ENCODE data around the gene DIDO1.

Gene DIDO1

DNA sequence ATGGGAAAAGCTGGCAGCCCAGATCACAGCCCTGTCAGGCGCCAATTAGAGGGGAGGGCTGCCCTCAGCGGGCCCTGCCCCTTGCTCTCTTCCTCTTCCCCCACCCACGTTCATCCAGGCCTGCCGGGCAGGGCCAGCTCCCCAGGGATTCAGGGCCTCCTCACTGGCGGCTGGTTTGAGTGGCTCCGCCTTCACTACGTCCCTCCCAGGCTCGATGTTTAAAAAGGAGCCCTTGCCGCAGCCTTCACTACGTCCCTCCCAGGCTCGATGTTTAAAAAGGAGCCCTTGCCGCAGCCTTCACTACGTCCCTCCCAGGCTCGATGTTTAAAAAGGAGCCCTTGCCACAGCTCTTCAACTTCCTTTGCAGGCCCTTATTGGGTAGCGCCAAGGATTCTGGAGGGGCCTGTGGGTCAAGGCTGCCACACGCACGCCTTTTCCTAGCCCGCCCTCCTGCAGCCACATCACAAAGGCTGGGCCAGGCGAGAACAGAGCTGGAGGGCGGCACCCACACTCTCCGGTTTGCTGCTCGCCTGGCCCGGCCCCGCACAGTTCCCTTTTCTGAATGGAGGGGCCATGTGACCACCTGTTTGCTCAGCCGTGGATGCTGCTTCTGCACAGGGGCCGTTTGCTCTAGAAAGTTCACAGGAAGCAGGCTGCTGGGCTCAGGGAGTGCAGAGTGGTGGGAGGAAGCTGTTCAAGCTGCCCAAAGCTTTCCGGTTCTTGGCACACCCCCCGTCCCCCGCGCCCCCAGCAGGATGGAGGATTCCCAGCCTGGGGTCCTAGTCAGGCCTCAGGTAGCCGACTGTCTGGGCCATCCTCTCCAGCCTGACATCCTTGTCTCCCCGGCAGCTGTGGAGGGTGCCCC lies 27.8 kb upstream of the DIDO1 start:
- H3K27ac ChIP-seq (ENCODE audit: low read depth, low read length) = peak overlapping the region; percentile 67; the same call in 1 of the 2 replicates
- H3K9me3 ChIP-seq (ENCODE audit: insufficient read depth, low read depth, low read length) = no peaks in the 10 kb centered on the region
- H3K9ac ChIP-seq (ENCODE audit: low read depth, low read length) = peak overlapping the region; percentile 12; the same call in 1 of the 2 replicates
- WGBS = 14% methylated on average over 32 of the region's 32 CpGs
- H3K4me1 ChIP-seq (ENCODE audit: insufficient read depth, low read length) = peaks cover 8% of the 10 kb centered on the region
- H3K36me3 ChIP-seq (ENCODE audit: insufficient read depth, low read length) = peaks cover 21% of the 10 kb centered on the region
- H3K27me3 ChIP-seq (ENCODE audit: insufficient read depth, low read length) = no peaks in the 10 kb centered on the region
- H3K4me3 ChIP-seq (ENCODE audit: low read length) = peak overlapping the region; percentile 53

GRCh38 chr20:62952968-62953838 lies 26.9 kb upstream of the DIDO1 start:
- Histone ChIP-seq H3K4me1 (ENCODE audit: insufficient read depth, low read length) (peaks cover 8% of the 10 kb centered on the region), H3K9me3 (ENCODE audit: insufficient read depth, low read depth, low read length) (no peaks in the 10 kb centered on the region), H3K27me3 (ENCODE audit: insufficient read depth, low read length) (no peaks in the 10 kb centered on the region), H3K9ac (ENCODE audit: low read depth, low read length) (peak overlapping the region; percentile 31; the same call in 1 of the 2 replicates), H3K36me3 (ENCODE audit: insufficient read depth, low read length) (peaks cover 30% of the 10 kb centered on the region), H3K4me3 (ENCODE audit: low read length) (peak overlapping the region; percentile 53), H3K27ac (ENCODE audit: low read depth, low read length) (peak overlapping the region; percentile 48; the same call in 1 of the 2 replicates)
- WGBS = 65% methylated on average over 19 of the region's 19 CpGs

- H3K4me3 ChIP-seq (ENCODE audit: low read length) = peak within 1 kb of the TSS; percentile 53
Measured at GRCh38 chr20:62952373-62952967, 26.2 kb upstream of the DIDO1 start, which contains the start of gene SLC17A9. SLC17A9 (plus strand) TSS chr20:62952709; CDS start chr20:62952831, 122 bp downstream.

GRCh38 chr20:62951896-62952372 lies 25.6 kb upstream of the DIDO1 start:
- H3K9ac ChIP-seq (ENCODE audit: low read depth, low read length) = peak overlapping the region; percentile 55
- peak overlapping the region; percentile 53 for H3K4me3 ChIP-seq (ENCODE audit: low read length)
- WGBS = 89% methylated on average over 8 of the region's 8 CpGs
- H3K27me3 ChIP-seq (ENCODE audit: insufficient read depth, low read length) = no peaks in the 10 kb centered on the region
- H3K36me3 ChIP-seq (ENCODE audit: insufficient read depth, low read length) = peaks cover 34% of the 10 kb centered on the region
- peaks cover 8% of the 10 kb centered on the region for H3K4me1 ChIP-seq (ENCODE audit: insufficient read depth, low read length)
- no peaks in the 10 kb centered on the region for H3K9me3 ChIP-seq (ENCODE audit: insufficient read depth, low read depth, low read length)
- H3K27ac ChIP-seq (ENCODE audit: low read depth, low read length) = no peak overlapping the region

More at GRCh38 chr20:62952373-62952967, 26.2 kb upstream of the DIDO1 start, which contains the start of gene SLC17A9:
- Histone ChIP-seq H3K27me3 (ENCODE audit: insufficient read depth, low read length) (no peaks in the 10 kb centered on the region), H3K4me1 (ENCODE audit: insufficient read depth, low read length) (peaks cover 8% of the 10 kb centered on the region), H3K27ac (ENCODE audit: low read depth, low read length) (peak within 1 kb of the TSS; percentile 48; the same call in 1 of the 2 replicates), H3K9me3 (ENCODE audit: insufficient read depth, low read depth, low read length) (no peaks in the 10 kb centered on the region), H3K9ac (ENCODE audit: low read depth, low read length) (peak within 1 kb of the TSS; percentile 55), H3K36me3 (ENCODE audit: insufficient read depth, low read length) (peaks cover 32% of the 10 kb centered on the region)
- WGBS = 17% methylated on average over 36 of the region's 37 CpGs

- H3K9me3 ChIP-seq (ENCODE audit: insufficient read depth, low read depth, low read length) = no peaks in the 10 kb centered on the region
- H3K27me3 ChIP-seq (ENCODE audit: insufficient read depth, low read length) = no peaks in the 10 kb centered on the region
- H3K4me1 ChIP-seq (ENCODE audit: insufficient read depth, low read length) = peaks cover 8% of the 10 kb centered on the region
- H3K27ac ChIP-seq (ENCODE audit: low read depth, low read length) = no peak overlapping the region
- peaks cover 40% of the 10 kb centered on the region for H3K36me3 ChIP-seq (ENCODE audit: insufficient read depth, low read length)
- no peak overlapping the region for H3K9ac ChIP-seq (ENCODE audit: low read depth, low read length)
- 89% methylated on average over 11 of the region's 11 CpGs for WGBS
- H3K4me3 ChIP-seq (ENCODE audit: low read length) = no peak overlapping the region
Measured at GRCh38 chr20:62951143-62951895, 25.0 kb upstream of the DIDO1 start.

GRCh38 chr20:62950741-62951140 lies 24.4 kb upstream of the DIDO1 start:
- no peaks in the 10 kb centered on the region for H3K27me3 ChIP-seq (ENCODE audit: insufficient read depth, low read length)
- 97% methylated on average over 8 of the region's 8 CpGs for WGBS
- no peaks in the 10 kb centered on the region for H3K9me3 ChIP-seq (ENCODE audit: insufficient read depth, low read depth, low read length)
- H3K36me3 ChIP-seq (ENCODE audit: insufficient read depth, low read length) = peaks cover 46% of the 10 kb centered on the region
- peaks cover 8% of the 10 kb centered on the region for H3K4me1 ChIP-seq (ENCODE audit: insufficient read depth, low read length)
- H3K27ac ChIP-seq (ENCODE audit: low read depth, low read length) = no peak overlapping the region
- H3K9ac ChIP-seq (ENCODE audit: low read depth, low read length) = no peak overlapping the region
- no peak overlapping the region for H3K4me3 ChIP-seq (ENCODE audit: low read length)

DNA sequence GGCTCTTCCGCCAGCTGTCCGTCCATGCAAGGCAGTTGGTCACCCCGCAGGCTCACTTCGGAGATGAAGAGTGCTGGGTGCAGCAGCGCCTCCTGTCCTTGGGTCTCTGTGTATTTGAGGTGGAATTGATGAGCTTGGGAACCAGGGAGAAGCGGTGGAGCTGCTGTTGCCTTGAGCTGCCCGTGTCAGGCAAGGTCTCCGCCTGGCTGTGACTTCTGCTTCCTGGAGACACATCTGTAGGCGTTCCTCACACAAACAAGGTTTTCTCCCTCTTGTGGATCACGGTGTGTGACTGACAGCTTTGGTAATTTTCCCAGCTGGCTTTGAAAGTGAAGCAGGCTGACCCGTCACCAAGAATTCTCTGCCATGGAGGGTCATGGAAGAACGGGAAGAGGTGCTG lies 23.7 kb upstream of the DIDO1 start:
- no peak overlapping the region for H3K9ac ChIP-seq (ENCODE audit: low read depth, low read length)
- no peak overlapping the region for H3K4me3 ChIP-seq (ENCODE audit: low read length)
- no peaks in the 10 kb centered on the region for H3K27me3 ChIP-seq (ENCODE audit: insufficient read depth, low read length)
- 93% methylated on average over 12 of the region's 12 CpGs for WGBS
- peaks cover 8% of the 10 kb centered on the region for H3K4me1 ChIP-seq (ENCODE audit: insufficient read depth, low read length)
- H3K27ac ChIP-seq (ENCODE audit: low read depth, low read length) = no peak overlapping the region
- no peaks in the 10 kb centered on the region for H3K9me3 ChIP-seq (ENCODE audit: insufficient read depth, low read depth, low read length)
- peaks cover 54% of the 10 kb centered on the region for H3K36me3 ChIP-seq (ENCODE audit: insufficient read depth, low read length)

- H3K4me3 ChIP-seq (ENCODE audit: low read length) = no peak overlapping the region
- H3K4me1 ChIP-seq (ENCODE audit: insufficient read depth, low read length) = peaks cover 8% of the 10 kb centered on the region
- no peak overlapping the region for H3K9ac ChIP-seq (ENCODE audit: low read depth, low read length)
- 94% methylated on average over 6 of the region's 6 CpGs for WGBS
- H3K36me3 ChIP-seq (ENCODE audit: insufficient read depth, low read length) = peaks cover 61% of the 10 kb centered on the region
- no peak overlapping the region for H3K27ac ChIP-seq (ENCODE audit: low read depth, low read length)
- H3K27me3 ChIP-seq (ENCODE audit: insufficient read depth, low read length) = no peaks in the 10 kb centered on the region
- no peaks in the 10 kb centered on the region for H3K9me3 ChIP-seq (ENCODE audit: insufficient read depth, low read depth, low read length)
Measured at GRCh38 chr20:62949153-62949821, 23.0 kb upstream of the DIDO1 start.

DNA sequence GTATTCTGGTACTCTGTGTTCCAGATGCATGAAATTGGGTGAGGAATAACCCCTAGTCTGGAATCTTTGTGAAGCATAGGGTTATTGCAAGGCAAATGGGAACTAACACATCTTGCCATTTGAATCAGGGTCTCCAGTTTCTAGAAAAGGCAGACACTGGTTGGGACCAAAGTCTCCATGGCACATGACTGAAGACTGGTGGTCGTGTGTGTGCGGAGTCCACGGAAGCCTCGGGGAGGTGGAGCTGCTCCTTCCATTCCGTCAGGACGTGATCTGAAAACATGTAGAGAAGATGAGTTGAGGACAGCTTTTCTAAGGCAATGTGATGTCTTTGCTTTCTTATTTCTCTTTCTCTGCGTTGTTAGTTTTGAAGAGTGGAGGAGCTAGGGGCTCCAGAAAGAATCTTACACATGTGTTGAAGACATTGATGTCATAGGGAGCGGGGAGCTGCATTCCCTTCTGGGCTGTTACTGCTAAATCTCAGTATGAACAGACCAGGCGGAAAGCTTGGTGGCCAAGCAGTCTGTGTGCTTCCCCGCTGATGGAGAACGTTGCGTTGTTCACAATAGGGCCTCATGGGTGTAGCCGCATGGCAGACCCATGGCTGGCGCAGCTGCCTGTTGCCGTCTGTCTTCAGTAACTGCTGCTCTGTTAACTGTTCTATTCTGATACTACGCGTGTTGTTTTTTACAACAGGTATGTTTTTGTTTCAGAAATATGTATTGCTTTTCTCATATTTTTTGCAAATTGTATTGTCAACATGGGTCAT lies 21.4 kb upstream of the DIDO1 start:
- H3K9ac ChIP-seq (ENCODE audit: low read depth, low read length) = no peak overlapping the region
- peaks cover 76% of the 10 kb centered on the region for H3K36me3 ChIP-seq (ENCODE audit: insufficient read depth, low read length)
- no peak overlapping the region for H3K27ac ChIP-seq (ENCODE audit: low read depth, low read length)
- no peaks in the 10 kb centered on the region for H3K9me3 ChIP-seq (ENCODE audit: insufficient read depth, low read depth, low read length)
- 90% methylated on average over 17 of the region's 17 CpGs for WGBS
- no peak overlapping the region for H3K4me3 ChIP-seq (ENCODE audit: low read length)
- no peaks in the 10 kb centered on the region for H3K27me3 ChIP-seq (ENCODE audit: insufficient read depth, low read length)
- no peaks in the 10 kb centered on the region for H3K4me1 ChIP-seq (ENCODE audit: insufficient read depth, low read length)
